Measurements from ENCODE around the gene CAMKK2.

DNA sequence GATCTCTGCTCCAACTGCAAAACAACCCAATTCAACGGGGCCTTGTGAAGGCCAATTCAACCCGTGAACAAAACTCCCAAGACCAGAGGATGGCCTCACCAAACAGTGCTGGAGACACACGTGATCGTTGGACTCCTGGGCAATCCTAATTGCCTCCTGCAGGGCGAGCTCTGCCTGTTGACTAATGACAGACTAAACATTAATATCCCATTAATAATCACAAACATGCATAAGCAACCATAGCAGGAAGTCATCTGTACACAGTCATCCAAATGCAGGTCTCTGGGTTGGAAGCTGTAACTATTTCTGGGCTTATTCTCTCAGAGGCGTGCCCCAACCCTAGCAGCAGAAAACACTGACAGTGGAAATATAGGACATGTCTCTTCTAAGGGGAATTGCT is 34.7 kb upstream of the CAMKK2 start:
- TF ChIP-seq EZH2 (IDR thresholded peaks at IDR 0.05; ENCODE audit: insufficient read depth, poor library complexity, severe bottlenecking) (no peak), EZH2phosphoT487 (IDR thresholded peaks at IDR 0.05; ENCODE audit: insufficient read depth, low read depth) (no peak)
